Head of caudate nucleus (tissue), 42 donors: ENCODE results near the gene DMP1.
A peak's percentile ranks its signal among the peaks of the same experiment; 100 is the strongest.

Source experiments
- DNase-seq, 42 donors: peaks; one replicate each; pipeline versions ENCODE4 v3.0.0 to v3.0.0-alpha.2; 2020 to 2021; ENCODE audit warnings: mixed read lengths in 7 of 42
- intact Hi-C: fragments of 100-400 bp; cut with DNase I; formaldehyde crosslinking; loops from one replicate; pipeline ENCODE4 v1.15.0; 2022

DMP1 gene, protein sequence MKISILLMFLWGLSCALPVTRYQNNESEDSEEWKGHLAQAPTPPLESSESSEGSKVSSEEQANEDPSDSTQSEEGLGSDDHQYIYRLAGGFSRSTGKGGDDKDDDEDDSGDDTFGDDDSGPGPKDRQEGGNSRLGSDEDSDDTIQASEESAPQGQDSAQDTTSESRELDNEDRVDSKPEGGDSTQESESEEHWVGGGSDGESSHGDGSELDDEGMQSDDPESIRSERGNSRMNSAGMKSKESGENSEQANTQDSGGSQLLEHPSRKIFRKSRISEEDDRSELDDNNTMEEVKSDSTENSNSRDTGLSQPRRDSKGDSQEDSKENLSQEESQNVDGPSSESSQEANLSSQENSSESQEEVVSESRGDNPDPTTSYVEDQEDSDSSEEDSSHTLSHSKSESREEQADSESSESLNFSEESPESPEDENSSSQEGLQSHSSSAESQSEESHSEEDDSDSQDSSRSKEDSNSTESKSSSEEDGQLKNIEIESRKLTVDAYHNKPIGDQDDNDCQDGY

DNA sequence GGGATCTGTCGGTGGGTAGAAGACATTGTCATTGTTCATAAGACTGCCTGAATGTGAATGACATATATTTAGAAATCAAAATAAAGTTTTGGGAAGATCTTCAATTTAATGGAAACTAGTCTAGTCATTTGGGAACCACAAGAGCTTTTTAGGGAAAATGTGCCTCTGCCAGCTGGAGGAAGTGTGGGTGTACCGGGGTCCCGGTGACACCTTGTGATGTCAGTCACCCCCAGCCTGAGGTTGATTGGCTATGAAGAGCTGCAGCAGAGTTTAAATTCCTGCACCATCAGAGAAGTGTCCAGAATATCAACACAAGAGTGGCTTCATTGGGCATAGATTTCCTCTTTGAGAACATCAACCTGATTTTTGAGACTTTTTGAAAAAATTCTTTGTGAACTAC, at the start of gene DMP1:
TSS of gene DMP1 (plus strand) at position 301 of the 400 bp plus-strand sequence. CDS start 6,213 bp downstream, outside the sequence.
- DNase-seq = no peak
- intact Hi-C loops = no loop called here

DNA sequence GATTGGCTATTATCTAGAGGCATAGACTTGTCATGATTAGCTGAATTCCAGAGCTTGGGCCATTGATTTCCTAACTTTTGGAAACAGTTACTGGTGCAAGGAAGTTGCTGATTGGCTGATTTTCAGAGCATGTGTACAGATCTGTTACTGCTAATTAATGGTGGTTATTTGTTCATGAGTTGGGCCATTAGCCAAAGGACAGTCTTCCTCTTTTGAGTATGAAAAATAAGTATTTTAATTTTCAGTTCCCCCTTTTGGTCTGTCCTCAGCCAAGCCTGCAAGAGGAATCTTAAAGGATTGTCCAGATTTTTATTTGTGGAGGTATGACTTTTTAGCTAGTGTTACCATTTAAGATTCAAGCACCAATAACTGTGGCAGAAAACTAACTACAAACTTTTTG, 48.7 kb upstream of the DMP1 start:
- DNase-seq = no peak
- intact Hi-C loops = no loop called here

DNA sequence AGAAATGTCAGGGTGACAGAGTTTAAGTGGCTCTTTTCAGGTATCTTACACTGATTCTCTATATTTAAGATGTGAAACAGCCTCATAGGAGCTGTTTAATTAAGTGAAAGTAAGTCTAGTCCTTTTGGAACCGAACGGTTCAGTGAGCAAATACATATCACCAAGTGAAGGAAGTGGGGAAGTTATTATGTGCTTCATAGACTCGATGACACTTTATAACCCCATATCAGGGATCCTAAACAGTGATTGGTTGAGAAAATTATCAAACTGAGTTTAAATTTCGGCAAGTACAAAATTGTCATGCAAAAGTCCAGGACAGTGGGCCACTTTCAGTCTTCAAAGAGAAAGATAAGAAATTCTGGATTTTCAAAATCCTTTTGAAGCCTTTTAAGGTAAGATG, 41.9 kb upstream of the DMP1 start, which contains the start of gene DSPP:
TSS of gene DSPP (plus strand) at position 301 of the 400 bp plus-strand sequence. CDS start 2,380 bp downstream, outside the sequence.
- intact Hi-C loops = no loop called here
- DNase-seq = no peak

DNA sequence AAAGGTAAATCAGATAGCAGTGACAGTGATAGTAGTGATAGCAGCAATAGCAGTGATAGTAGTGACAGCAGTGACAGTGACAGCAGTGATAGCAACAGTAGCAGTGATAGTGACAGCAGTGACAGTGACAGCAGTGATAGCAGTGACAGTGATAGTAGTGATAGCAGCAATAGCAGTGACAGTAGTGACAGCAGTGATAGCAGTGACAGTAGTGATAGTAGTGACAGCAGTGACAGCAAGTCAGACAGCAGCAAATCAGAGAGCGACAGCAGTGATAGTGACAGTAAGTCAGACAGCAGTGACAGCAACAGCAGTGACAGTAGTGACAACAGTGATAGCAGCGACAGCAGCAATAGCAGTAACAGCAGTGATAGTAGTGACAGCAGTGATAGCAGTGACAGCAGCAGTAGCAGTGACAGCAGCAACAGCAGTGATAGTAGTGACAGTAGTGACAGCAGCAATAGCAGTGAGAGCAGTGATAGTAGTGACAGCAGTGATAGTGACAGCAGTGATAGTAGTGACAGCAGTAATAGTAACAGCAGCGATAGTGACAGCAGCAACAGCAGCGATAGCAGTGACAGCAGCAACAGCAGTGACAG, 35.7 kb upstream of the DMP1 start:
- no peak for DNase-seq

DNA sequence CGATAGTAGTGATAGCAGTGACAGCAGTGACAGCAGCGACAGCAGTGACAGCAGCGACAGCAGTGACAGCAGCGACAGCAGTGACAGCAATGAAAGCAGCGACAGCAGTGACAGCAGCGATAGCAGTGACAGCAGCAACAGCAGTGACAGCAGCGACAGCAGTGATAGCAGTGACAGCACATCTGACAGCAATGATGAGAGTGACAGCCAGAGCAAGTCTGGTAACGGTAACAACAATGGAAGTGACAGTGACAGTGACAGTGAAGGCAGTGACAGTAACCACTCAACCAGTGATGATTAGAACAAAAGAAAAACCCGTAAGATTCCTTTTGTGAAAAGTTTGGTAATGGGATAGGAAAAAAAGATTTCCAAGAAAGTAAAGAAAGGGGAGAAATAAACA, 33.8 kb upstream of the DMP1 start:
- intact Hi-C loops = no loop called here
- no peak for DNase-seq

More for the DNA sequence above, 35.7 kb upstream of the DMP1 start:
- intact Hi-C loops = no loop called here

DNA sequence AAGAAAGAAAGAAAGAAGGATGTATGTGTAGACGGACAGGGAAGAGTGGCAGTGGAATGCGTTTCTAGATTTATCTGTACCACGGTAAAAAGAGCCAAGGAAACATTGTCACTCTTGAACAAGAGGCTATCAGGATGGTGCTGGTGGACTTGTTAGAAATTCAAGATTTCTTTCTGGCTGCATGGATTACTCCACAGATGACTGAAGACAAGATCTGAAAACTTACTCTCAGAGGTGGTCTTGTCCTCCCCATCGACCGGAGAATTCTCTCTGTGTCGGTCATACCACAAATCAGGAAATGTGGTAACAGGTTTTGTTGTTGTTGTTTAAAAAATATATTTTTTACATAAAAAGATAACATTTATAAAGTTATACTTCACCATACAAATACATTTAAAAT, 30.0 kb upstream of the DMP1 start:
- DNase-seq = no peak
- intact Hi-C loops = no loop called here

DNA sequence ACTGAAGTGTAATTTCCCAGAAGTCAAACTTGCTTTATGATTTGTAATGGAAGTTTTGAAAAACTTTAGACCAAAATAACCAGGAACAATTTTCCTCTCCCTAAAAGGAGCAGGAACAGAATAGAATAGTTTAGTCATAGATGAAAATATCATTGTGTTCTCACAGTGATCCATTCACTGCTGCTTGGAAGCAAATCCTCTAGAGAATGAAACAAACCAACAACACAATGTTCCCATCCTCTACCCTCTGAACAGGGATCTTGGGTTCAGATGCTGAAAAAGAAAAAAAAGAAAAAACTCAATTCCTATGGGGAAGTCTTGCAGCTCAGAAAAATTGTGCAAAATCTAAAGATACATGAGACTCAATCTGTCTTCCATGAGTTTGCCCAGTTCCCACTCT, 29.6 kb upstream of the DMP1 start:
- intact Hi-C loops = no loop called here
- no peak for DNase-seq

DNA sequence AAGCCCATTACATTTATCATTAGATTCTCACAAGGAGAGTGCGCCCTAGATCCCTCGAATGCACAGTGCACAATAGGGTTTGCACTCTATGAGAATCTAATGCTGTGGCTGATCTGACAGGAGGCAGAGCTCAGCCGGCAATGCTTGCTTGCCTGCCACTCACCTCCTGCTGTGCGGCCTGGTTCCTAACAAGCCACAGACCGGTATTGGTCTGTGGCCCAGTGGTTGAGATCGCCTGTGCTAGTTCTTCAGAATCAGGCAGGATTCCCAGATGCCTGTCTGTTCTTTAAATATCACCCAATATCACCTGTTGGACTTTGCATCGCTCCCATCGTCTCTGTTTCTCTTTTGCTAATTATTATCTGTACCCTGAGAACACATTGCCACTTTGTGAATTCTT, 27.8 kb upstream of the DMP1 start:
- intact Hi-C loops = no loop called here
- peak in 8 of 42 donors; percentile 3 to 42 (median 8) for DNase-seq

DNA sequence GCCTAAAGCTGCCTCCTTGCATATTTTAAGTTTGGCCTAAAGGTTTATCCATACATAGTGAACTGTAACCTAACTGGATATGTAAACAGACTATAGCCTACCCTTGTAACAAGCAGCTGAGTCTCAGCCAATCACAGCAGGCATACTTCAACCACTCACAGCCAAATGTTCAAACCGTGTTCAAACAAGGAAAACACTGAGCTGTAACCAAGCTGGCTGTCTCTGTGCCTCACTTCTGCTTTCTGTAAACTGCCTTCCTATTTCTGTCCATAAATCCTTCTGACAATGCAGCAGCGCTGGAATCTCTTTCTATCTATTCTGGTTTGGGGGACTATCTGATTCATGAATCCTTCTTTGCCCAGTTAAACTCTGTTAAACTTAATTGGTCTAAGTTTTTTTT, 25.4 kb upstream of the DMP1 start:
- intact Hi-C loops = no loop called here
- no peak for DNase-seq

DNA sequence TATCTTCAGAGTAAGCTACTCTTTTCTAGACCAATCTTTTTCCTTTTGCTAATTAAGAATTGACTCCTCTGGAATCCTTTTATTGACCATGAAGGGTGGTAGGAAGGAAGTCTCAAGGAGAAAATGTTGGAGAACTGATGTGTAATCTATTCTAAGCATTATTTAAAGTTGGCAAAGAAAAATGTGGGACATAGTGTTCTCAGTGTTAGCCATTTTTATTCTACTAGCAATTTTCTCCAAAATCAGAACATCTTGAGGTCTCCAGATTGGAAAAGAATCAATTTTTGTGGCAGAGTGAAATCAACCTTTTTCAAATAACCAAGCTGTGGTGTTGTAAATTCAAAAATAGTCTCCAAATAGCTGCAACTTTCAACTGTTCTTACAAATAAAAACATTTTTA, 18.4 kb upstream of the DMP1 start:
- intact Hi-C loops = no loop called here
- DNase-seq = no peak

DNA sequence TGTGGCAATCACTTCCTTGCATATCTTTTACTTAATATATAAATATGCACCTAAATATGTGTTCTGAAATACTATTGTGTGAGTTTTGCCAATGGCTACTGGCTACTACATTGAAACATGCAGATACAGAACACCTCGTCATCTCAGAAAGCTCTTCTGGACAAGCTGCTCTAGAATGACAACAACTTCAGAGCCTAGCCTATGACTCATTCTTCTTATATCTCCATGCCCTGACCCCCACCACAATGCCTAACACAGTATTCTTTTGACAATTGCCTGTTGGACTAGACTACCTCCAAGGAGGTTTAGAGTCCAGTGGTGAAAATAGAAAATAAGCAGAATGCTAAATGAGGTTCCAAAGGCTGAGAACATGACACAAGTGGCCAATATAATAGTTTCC, 17.6 kb upstream of the DMP1 start:
- intact Hi-C loops = no loop called here
- no peak for DNase-seq

DNA sequence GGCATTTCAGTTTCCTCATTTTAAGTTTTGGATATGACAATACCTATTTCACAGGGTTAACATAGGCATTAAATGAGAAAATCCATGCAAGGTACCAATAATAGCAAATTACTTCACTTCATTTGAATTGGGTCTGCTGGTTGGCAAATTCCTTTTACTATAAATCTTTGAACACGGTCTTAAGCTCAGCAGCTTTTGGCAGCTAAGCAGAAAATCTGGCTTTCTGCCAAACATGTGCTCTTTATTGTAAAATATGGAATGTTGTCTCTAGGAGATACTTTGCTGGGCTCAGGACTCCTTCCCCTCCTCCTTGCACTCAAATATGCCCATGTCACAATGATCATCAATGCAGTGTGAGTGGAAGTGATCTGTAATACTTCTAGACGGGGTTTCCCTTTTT, 16.8 kb upstream of the DMP1 start:
- no peak for DNase-seq
- intact Hi-C loops = no loop called here

DNA sequence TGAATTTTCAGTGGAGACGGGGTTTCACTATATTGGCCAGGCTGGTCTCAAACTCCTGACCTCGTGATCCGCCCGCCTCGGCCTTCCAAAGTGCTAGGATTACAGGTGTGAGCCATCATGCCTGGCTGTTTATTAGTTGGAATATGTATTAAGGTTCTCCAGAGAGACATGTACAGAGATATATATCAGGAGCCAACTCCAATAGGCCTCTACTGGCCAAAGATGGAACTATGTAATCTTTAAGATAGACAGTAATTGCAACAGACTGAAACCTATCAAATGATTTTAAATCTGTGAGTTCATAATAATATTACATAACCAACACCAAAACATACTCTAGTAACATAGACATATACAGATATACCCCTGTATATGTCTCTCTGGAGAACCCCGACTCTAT, 5.8 kb upstream of the DMP1 start:
- intact Hi-C loops = no loop called here
- no peak for DNase-seq

DNA sequence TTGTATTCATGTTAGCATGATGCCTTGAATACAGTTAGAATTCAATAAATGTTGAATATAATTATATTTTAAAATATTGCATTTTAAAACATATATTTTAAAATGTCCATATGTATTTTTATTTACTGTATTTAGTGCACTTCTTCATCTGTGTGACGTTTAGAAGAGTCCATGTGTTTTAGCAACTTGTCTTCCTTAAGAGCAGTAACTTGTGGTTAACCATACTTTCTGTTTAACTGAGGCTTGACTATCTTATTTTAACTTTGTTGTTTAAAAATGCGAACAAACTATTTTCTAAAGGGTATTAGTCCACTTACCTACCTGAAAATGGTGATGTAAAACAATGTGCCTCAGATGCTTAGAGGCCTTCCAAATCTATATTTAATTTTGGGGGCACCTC, 858 bp downstream of the DMP1 start:
- no peak for DNase-seq
- intact Hi-C loops = no loop called here

DNA sequence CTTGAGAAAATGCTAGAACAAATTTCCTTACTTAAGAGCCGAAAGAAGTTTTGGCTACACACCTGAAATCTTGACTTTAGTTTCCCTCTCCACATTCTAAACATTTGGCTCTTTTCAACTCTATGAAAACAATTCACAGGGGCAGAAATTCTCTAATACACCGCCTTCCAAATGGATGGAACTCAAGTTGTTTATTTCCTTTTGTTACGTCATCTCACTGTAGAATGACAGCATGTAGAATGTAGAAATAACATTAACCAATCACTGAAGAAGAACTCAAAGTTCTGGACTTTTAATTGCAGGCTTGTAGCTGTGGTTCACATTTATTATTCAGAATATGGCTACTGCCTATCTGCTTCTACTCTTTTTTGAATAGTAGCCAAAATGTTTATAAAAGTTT, 1.9 kb downstream of the DMP1 start:
- intact Hi-C loops = no loop called here
- no peak for DNase-seq

DNA sequence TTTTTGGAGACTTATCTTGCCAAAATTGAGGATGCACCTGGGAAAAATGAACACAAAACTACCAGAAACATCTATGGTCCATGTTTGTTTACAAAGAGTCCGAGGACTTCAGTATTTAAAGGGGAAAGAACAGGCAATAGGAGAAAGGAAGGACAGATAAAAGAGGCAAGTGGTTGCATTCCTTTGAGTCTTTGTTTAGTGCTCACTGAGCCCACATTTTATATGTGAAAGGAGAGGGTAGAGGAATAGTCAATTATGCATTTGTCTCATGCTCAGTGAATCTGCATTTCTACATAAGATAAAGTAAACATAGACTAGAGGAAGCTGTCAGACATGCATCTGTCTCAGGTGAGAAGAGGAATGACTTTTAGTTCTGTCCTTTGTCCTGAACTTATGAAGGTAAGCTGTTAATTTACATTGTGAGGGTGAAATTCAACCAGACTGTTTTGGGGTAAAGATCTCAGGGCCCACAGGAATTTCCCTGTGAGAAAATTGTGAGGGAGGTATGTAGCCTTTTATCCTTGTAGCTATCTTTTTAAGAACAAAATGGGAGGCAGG, 4.5 kb downstream of the DMP1 start:
- no peak for DNase-seq
- intact Hi-C loops = no loop called here

DNA sequence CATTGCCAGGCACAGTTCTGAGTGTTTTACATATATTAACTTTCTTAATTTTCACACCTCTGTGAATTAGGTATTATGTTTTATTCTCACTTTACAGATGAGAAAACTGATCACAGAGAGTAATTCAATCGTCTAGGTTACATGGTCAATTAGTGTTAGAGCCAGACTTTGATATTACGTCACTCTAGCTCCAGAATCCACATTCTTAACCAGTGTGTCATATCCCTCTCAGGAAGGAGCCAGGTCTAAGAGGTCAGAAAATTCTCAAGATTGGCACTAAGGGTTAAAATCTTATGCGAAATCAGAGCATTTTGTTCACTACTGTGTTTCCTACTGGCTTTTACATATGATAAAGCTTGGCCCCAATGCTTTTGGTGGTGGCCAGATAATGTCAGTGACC, 7.4 kb downstream of the DMP1 start:
- DNase-seq = no peak
- intact Hi-C loops = no loop called here

DNA sequence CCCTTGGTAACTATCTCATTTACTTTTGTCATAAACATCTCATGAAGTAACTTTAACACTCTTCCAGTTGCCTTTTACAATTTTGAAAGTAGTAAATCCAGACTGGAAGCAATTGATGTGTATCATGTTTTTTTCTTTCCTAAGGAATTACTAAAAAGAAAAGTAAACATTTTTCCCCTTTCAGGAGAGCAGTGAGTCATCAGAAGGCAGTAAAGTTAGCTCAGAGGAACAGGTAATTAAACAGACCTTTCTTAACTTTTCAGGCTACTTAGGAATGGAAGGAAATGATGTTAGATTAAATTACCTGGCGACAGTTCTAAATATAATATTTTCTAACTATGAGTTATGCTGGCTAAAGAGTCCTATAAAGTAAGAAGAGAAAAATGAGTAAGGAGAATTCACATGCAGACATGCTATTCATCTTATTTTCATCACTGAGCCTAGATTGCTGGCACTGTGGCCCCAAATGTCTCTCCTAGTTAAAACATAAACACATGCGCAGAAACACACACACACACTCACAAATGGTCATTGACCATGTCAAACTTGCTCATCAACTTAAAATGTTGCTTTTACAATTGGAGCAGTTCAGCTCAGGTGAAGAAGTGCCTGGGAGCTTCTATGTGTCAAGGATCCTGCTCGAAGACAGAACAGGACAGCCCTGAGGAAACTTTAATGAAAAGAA, 9.3 kb downstream of the DMP1 start:
- no peak for DNase-seq
- intact Hi-C loops = no loop called here

DNA sequence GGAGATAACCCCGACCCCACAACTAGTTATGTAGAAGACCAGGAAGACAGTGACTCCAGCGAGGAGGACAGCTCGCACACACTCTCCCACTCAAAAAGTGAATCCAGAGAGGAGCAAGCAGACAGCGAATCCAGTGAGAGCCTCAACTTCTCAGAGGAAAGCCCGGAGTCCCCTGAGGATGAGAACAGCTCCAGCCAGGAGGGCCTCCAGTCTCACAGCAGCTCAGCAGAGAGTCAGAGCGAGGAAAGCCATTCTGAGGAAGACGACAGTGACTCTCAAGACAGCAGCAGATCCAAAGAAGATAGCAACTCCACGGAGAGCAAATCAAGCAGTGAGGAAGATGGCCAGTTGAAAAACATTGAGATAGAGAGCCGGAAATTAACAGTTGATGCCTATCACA, 12.8 kb downstream of the DMP1 start:
- no peak for DNase-seq
- intact Hi-C loops = no loop called here

DNA sequence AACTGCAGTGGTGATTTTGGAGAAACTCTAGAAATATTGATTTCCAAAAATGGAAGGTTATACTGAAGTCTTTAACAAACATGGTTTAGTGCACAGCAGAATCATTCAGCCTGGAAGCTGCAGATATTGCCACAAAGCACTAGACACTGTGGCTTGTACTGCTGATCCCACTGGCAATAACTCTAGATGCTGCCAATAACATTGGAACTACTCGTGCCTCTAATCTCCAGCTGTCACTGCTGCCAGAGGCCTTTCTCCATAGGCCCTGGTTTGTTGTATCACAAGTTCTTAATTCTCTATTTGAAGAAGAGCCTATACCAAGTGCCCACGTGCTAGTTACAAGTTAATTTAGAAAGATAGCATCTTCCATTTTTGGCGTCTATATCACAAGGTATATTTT, 19.3 kb downstream of the DMP1 start:
- no peak for DNase-seq
- intact Hi-C loops = no loop called here
